ENCODE measurements around the gene OTOF.

DNA sequence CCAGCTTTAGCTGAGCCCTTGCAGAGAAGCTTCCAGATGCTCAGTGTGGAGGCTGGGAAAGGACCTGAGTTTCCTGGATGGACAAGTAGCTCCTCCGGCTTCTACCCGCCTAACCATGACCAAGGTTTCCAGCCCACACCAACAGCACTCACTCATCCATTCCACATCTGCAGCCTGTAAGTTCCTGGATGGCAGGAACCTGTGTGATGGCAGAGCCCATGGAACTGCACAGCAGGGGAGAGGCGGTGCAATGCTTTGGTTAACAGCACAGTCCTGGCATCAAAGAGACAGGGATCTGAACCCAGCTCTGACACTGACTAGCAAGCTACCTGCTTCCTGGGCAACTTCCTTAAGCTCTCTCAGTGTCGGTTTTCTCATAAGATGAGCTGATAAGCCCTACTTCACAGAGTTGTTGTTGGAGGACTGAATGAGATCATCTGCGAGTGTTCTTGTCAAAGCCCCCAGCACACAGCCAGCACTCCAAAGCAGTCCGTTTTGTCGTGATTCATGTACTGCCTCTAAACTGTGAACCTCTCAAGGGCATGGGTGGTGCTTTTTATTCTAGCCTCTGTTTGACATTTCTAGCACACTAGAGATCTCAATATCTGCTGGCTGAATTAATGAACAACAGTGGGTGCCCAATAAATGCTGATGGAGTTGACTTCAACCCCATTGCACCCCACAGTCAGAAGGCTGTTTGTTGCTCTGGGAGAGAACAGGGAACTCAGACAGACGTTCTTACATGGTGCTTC, 41.6 kb upstream of the OTOF start:
- TF ChIP-seq POLR2A (IDR thresholded peaks at IDR 0.05): no peak
- TF ChIP-seq, protein P1, sequence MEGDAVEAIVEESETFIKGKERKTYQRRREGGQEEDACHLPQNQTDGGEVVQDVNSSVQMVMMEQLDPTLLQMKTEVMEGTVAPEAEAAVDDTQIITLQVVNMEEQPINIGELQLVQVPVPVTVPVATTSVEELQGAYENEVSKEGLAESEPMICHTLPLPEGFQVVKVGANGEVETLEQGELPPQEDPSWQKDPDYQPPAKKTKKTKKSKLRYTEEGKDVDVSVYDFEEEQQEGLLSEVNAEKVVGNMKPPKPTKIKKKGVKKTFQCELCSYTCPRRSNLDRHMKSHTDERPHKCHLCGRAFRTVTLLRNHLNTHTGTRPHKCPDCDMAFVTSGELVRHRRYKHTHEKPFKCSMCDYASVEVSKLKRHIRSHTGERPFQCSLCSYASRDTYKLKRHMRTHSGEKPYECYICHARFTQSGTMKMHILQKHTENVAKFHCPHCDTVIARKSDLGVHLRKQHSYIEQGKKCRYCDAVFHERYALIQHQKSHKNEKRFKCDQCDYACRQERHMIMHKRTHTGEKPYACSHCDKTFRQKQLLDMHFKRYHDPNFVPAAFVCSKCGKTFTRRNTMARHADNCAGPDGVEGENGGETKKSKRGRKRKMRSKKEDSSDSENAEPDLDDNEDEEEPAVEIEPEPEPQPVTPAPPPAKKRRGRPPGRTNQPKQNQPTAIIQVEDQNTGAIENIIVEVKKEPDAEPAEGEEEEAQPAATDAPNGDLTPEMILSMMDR (IDR thresholded peaks at IDR 0.05 in 8 of 11, conservative IDR thresholded peaks at IDR 0.05 in 3 of 11): no peak
- TF ChIP-seq POLR2AphosphoS5 (IDR thresholded peaks at IDR 0.05): no peak

Measured in spleen (tissue), 7 donors.